Inflammatory macrophage treated with lipopolysaccharide for 1 hour (primary cell): ENCODE data around the gene SEMA3A.
"Not testable (repeated sequence)": the region's sequence is repeated elsewhere in the genome, so short reads cannot be mapped to it uniquely, and the experiment has no call there.

Experiments used
- DNase-seq, 2 donors: peaks; one replicate each; pipeline ENCODE4 v3.0.0-alpha.2; 2020 to 2022

Gene SEMA3A

GRCh38 chr7:84057576-84057975 is 137.0 kb downstream of the SEMA3A start:
- no peak for DNase-seq

- DNase-seq = no peak
Observed at GRCh38 chr7:84055904-84056605, 138.5 kb downstream of the SEMA3A start.

GRCh38 chr7:84055199-84055598 is 139.4 kb downstream of the SEMA3A start:
- not testable (repeated sequence) for DNase-seq

- no peak for DNase-seq
Observed at GRCh38 chr7:84049071-84049836, 145.3 kb downstream of the SEMA3A start.

GRCh38 chr7:84047085-84047484 is 147.5 kb downstream of the SEMA3A start:
- DNase-seq = no peak

- DNase-seq = no peak
Observed at GRCh38 chr7:84044834-84045233, 149.8 kb downstream of the SEMA3A start.

GRCh38 chr7:84043661-84044191 is 150.9 kb downstream of the SEMA3A start:
- DNase-seq = no peak

- DNase-seq = no peak
Observed at GRCh38 chr7:84042110-84042539, 152.5 kb downstream of the SEMA3A start.

- DNase-seq = no peak
Observed at GRCh38 chr7:84041649-84042048, 152.9 kb downstream of the SEMA3A start.

- no peak for DNase-seq
Observed at GRCh38 chr7:84040355-84040754, 154.2 kb downstream of the SEMA3A start.

GRCh38 chr7:84039432-84039831 is 155.2 kb downstream of the SEMA3A start:
- no peak for DNase-seq

GRCh38 chr7:84027678-84028077 is 166.9 kb downstream of the SEMA3A start:
- no peak for DNase-seq

- no peak for DNase-seq
Observed at GRCh38 chr7:84025332-84025927, 169.2 kb downstream of the SEMA3A start.

GRCh38 chr7:84022684-84023308 is 171.8 kb downstream of the SEMA3A start:
- DNase-seq = no peak

GRCh38 chr7:84022009-84022408 is 172.6 kb downstream of the SEMA3A start:
- no peak for DNase-seq

- DNase-seq = no peak
Observed at GRCh38 chr7:84021292-84021908, 173.2 kb downstream of the SEMA3A start.

GRCh38 chr7:84017651-84018050 is 176.9 kb downstream of the SEMA3A start:
- DNase-seq = no peak

GRCh38 chr7:84013616-84014240 is 180.9 kb downstream of the SEMA3A start:
- DNase-seq = no peak

- no peak for DNase-seq
Observed at GRCh38 chr7:84009782-84010181, 184.8 kb downstream of the SEMA3A start.

GRCh38 chr7:84009051-84009450 is 185.5 kb downstream of the SEMA3A start:
- no peak for DNase-seq

- no peak for DNase-seq
Observed at GRCh38 chr7:84003191-84003590, 191.4 kb downstream of the SEMA3A start.

- no peak for DNase-seq
Observed at GRCh38 chr7:84002348-84002747, 192.2 kb downstream of the SEMA3A start.
